GM18909 (cell line): Measurements from ENCODE around the gene RTTN.

Experiments used
- ATAC-seq: cut with Tn5 transposase; IDR thresholded peaks from one replicate; pipeline ENCODE4 v1.9.1; 2021; ENCODE audit warnings: mild to moderate bottlenecking; ENCODE audit not compliant: unreplicated experiment, poor library complexity

RTTN gene

GRCh38 chr18:70219688-70220087 is 14.2 kb upstream of the RTTN start:
- ATAC-seq, result no peak

GRCh38 chr18:70216788-70217187 is 11.3 kb upstream of the RTTN start:
- no peak for ATAC-seq

- ATAC-seq, result no peak
Measured at GRCh38 chr18:70207181-70207580, 1.7 kb upstream of the RTTN start.

GRCh38 chr18:70200286-70200685 is 5.2 kb downstream of the RTTN start:
- ATAC-seq, result no peak

- ATAC-seq, result no peak
Measured at GRCh38 chr18:70197844-70198243, 7.6 kb downstream of the RTTN start.

- no peak for ATAC-seq
Measured at GRCh38 chr18:70197026-70197425, 8.5 kb downstream of the RTTN start.

GRCh38 chr18:70195852-70196434 is 9.5 kb downstream of the RTTN start:
- no peak for ATAC-seq

- peak; percentile 35 for ATAC-seq
Measured at GRCh38 chr18:70195014-70195614, 10.4 kb downstream of the RTTN start.

GRCh38 chr18:70194227-70194890 is 11.1 kb downstream of the RTTN start:
- peak; percentile 89 for ATAC-seq

GRCh38 chr18:70190529-70190928 is 15.0 kb downstream of the RTTN start:
- no peak for ATAC-seq

GRCh38 chr18:70188113-70188512 is 17.4 kb downstream of the RTTN start:
- no peak for ATAC-seq

GRCh38 chr18:70183441-70183840 is 22.0 kb downstream of the RTTN start:
- no peak for ATAC-seq

GRCh38 chr18:70182548-70182947 is 22.9 kb downstream of the RTTN start:
- ATAC-seq, result no peak

GRCh38 chr18:70181725-70182124 is 23.8 kb downstream of the RTTN start:
- ATAC-seq, result no peak

- no peak for ATAC-seq
Measured at GRCh38 chr18:70181015-70181414, 24.5 kb downstream of the RTTN start.

GRCh38 chr18:70176537-70176936 is 28.9 kb downstream of the RTTN start:
- no peak for ATAC-seq

- ATAC-seq, result no peak
Measured at GRCh38 chr18:70175216-70175615, 30.3 kb downstream of the RTTN start.

GRCh38 chr18:70172225-70172624 is 33.3 kb downstream of the RTTN start:
- no peak for ATAC-seq

- ATAC-seq, result no peak
Measured at GRCh38 chr18:70169747-70170146, 35.7 kb downstream of the RTTN start.

- no peak for ATAC-seq
Measured at GRCh38 chr18:70166668-70167067, 38.8 kb downstream of the RTTN start.

- ATAC-seq, result peak; percentile 82
Measured at GRCh38 chr18:70165936-70166335, 39.6 kb downstream of the RTTN start.
